ENCODE results near the gene FERMT1. TPM values are rescaled to one million over a fixed set of nuclear protein-coding genes. Genes with fewer than 3 reads are reported as not detected.

Gene FERMT1
- total and polyA plus RNA-seq, 2 of the 13 experiments (the other 11 are each of a cell fraction or from before 2014, with no cell fraction given), result 15.8 to 29.5 TPM

DNA sequence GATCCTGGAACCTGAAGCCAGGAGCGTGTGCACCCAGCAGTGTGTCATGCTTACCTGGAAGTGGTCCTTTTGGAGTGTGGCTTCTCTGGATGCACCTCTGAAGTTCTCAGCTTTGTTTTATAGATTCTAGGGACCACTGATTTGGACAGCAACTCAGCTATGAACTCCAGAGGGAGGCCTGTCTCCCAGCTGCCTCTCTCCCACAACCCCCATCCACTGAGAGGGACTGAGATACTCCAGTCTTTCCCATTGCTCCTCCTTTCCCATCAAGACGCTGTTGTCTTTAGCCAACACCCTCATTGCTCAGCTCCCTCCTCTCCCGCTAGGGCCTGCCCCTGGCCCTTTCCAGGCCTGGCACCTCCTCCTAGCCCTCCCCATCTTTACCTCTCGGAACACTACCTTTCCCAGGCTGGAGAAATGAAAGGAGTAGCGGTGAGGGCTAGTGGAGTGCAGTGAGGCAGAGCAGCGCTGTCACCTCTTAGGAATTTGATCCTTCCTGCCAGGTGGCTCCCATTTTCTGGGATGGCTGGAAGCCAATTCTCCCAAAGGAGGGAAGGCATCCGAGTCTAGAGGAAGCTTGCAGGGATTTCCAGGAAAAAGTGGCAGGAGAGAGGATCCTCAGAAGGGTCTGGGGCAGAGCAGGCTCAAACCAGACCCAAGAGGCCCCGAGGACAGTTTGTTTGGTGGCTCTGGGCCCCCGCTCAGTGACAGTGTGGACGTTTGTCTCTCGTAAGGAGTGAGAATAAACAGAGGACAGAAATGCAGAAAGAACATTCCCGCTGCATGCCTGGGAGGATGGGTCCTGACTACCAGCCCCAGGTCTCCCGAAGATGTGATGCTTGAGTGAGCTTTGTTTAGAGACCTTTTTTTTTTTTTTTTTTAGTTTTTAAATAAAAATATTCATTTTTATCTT, 68.8 kb downstream of the FERMT1 start, which contains the start of gene LRRN4 (continued):
- TF ChIP-seq ZBTB46 (CRISPR knock-in tag; IDR thresholded peaks at IDR 0.05; ENCODE audit: borderline replicate concordance), result no peak
- TF ChIP-seq ZNF83 (CRISPR knock-in tag; IDR thresholded peaks at IDR 0.05; ENCODE audit: borderline replicate concordance), result no peak
- no peak for TF ChIP-seq CSRNP2 (CRISPR knock-in tag; conservative IDR thresholded peaks at IDR 0.05; ENCODE audit: low read depth)
- TF ChIP-seq, protein P1, sequence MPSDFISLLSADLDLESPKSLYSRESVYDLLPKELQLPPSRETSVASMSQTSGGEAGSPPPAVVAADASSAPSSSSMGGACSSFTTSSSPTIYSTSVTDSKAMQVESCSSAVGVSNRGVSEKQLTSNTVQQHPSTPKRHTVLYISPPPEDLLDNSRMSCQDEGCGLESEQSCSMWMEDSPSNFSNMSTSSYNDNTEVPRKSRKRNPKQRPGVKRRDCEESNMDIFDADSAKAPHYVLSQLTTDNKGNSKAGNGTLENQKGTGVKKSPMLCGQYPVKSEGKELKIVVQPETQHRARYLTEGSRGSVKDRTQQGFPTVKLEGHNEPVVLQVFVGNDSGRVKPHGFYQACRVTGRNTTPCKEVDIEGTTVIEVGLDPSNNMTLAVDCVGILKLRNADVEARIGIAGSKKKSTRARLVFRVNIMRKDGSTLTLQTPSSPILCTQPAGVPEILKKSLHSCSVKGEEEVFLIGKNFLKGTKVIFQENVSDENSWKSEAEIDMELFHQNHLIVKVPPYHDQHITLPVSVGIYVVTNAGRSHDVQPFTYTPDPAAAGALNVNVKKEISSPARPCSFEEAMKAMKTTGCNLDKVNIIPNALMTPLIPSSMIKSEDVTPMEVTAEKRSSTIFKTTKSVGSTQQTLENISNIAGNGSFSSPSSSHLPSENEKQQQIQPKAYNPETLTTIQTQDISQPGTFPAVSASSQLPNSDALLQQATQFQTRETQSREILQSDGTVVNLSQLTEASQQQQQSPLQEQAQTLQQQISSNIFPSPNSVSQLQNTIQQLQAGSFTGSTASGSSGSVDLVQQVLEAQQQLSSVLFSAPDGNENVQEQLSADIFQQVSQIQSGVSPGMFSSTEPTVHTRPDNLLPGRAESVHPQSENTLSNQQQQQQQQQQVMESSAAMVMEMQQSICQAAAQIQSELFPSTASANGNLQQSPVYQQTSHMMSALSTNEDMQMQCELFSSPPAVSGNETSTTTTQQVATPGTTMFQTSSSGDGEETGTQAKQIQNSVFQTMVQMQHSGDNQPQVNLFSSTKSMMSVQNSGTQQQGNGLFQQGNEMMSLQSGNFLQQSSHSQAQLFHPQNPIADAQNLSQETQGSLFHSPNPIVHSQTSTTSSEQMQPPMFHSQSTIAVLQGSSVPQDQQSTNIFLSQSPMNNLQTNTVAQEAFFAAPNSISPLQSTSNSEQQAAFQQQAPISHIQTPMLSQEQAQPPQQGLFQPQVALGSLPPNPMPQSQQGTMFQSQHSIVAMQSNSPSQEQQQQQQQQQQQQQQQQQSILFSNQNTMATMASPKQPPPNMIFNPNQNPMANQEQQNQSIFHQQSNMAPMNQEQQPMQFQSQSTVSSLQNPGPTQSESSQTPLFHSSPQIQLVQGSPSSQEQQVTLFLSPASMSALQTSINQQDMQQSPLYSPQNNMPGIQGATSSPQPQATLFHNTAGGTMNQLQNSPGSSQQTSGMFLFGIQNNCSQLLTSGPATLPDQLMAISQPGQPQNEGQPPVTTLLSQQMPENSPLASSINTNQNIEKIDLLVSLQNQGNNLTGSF (CRISPR knock-in tag; IDR thresholded peaks at IDR 0.05), result no peak
- TF ChIP-seq ZNF770 (CRISPR knock-in tag; IDR thresholded peaks at IDR 0.05), result no peak
- no peak for TF ChIP-seq RNF2 (conservative IDR thresholded peaks at IDR 0.05; ENCODE audit: low read depth)
- TF ChIP-seq HOXA3 (CRISPR knock-in tag; IDR thresholded peaks at IDR 0.05), result no peak
- TF ChIP-seq FOXA1 (IDR thresholded peaks at IDR 0.05), result no peak
- TF ChIP-seq FOXA1 (CRISPR knock-in tag; IDR thresholded peaks at IDR 0.05), result no peak
- TF ChIP-seq PHB2 (IDR thresholded peaks at IDR 0.05; ENCODE audit: partially characterized antibody), result no peak
- no peak for TF ChIP-seq PAWR (CRISPR knock-in tag; IDR thresholded peaks at IDR 0.05; ENCODE audit: borderline replicate concordance)
- TF ChIP-seq ZSCAN30 (CRISPR knock-in tag; IDR thresholded peaks at IDR 0.05), result no peak
- TF ChIP-seq NFE2L2 (IDR thresholded peaks at IDR 0.05; ENCODE audit: low read length), result no peak
- TF ChIP-seq ZNF205 (CRISPR knock-in tag; IDR thresholded peaks at IDR 0.05), result no peak
- TF ChIP-seq RFX1 (IDR thresholded peaks at IDR 0.05), result no peak
- TF ChIP-seq ZNF354B (CRISPR knock-in tag; IDR thresholded peaks at IDR 0.05), result no peak
- no peak for TF ChIP-seq SNAI1 (CRISPR knock-in tag; IDR thresholded peaks at IDR 0.05; ENCODE audit: borderline replicate concordance)
- no peak for TF ChIP-seq EP300 (IDR thresholded peaks at IDR 0.05; ENCODE audit: low read depth in 2 of 2, low read length in 2 of 2)
- TF ChIP-seq EP300 (CRISPR knock-in tag; IDR thresholded peaks at IDR 0.05; ENCODE audit: borderline replicate concordance), result no peak
- TF ChIP-seq ZNF335 (CRISPR knock-in tag; IDR thresholded peaks at IDR 0.05), result 0 out of 2 replicates have a peak, but pooled peaks have one; percentile 9
